Ovary (tissue), 9 donors: ENCODE data around the gene FTH1. TPM values are rescaled to one million over a fixed set of nuclear protein-coding genes. Genes with fewer than 3 reads are reported as not detected.

Source experiments
- DNase-seq, 5 donors: peaks; one replicate each; pipeline ENCODE4 v3.0.0-alpha.2; 2019 to 2020
- H3K27ac ChIP-seq, 2 donors: fragments of 200-600 bp; one replicate each; pipeline versions ENCODE4 v1.5.1 to v1.8.0; 2019 to 2022
- H3K27me3 ChIP-seq: fragments of 200-600 bp; one replicate; pipeline ENCODE4 v1.8.0; 2022
- H3K36me3 ChIP-seq: fragments of 200-600 bp; sonication (generic); one replicate; pipeline ENCODE4 v1.5.1; 2019
- H3K4me1 ChIP-seq: one replicate; pipeline ENCODE4 v1.8.1; 2013; ENCODE audit warnings: mild to moderate bottlenecking, moderate library complexity; ENCODE audit not compliant: insufficient read depth
- H3K4me3 ChIP-seq: fragments of 200-600 bp; sonication (generic); one replicate; pipeline ENCODE4 v1.5.1; 2017
- H3K9me3 ChIP-seq, 2 donors: fragments of 200-600 bp in 1 of 2; sonication (generic) in 1 of 2; one replicate each; pipeline versions ENCODE4 v1.5.1 to v1.8.1; 2013 to 2019; ENCODE audit warnings: mild to moderate bottlenecking in 1 of 2, moderate library complexity in 1 of 2
- CTCF ChIP-seq, 3 donors: fragments of 450-650 bp in 2 of 3; fragments of 200-600 bp in 1 of 3; IDR thresholded peaks; one replicate each; pipeline versions ENCODE4 v1.5.1 to v1.8.0; 2016 to 2022; ENCODE audit warnings: antibody characterized with exemption in 3 of 3, mild to moderate bottlenecking in 1 of 3
- EP300 ChIP-seq: sonication (generic); formaldehyde crosslinking; IDR thresholded peaks from one replicate; pipeline ENCODE4 v1.6.1; 2017; ENCODE audit warnings: antibody characterized with exemption
- POLR2A ChIP-seq: fragments of 450-650 bp; IDR thresholded peaks from one replicate; pipeline ENCODE4 v1.6.1; 2017; ENCODE audit warnings: antibody characterized with exemption, mild to moderate bottlenecking, moderate library complexity
- WGBS, 3 donors: extraction: QIAGEN DNeasy Blood & Tissue Kit in 1 of 3; methylation state at CpG; one replicate each; pipeline versions ENCODE4 v1.1.5 to v1.1.7; 2013 to 2017; 5-methylcytosine and 5-hydroxymethylcytosine counted together
- intact Hi-C, 4 donors: fragments of 100-400 bp; cut with DNase I; formaldehyde crosslinking; loops; one replicate each; pipeline versions ENCODE4 v1.11.0 to v1.15.1; 2022 to 2023
- polyA plus RNA-seq, 2 donors: library from polyadenylated mRNA; stranded (reverse); fragments of 200-250 nt in 1 of 2; fragments of 350-450 nt in 1 of 2; fragmentation: Illumina TruSeq in 1 of 2; extraction: RNeasy Lipid Tissue Mini Kit (QIAGEN cat#74804) in 1 of 2; gene quantifications; one replicate each; pipeline ENCODE4 v1.2.3, GENCODE V29; 2013 to 2014
- total RNA-seq, 7 donors: library from RNA; depleted of rRNA in 2 of 7; stranded (reverse); fragments of >200 nt in 2 of 7; fragmentation: NEBNext Ultra II Directional in 3 of 7; extraction: Animal tissue kit (Norgen Biotek cat#: 25700) in 3 of 7; gene quantifications; one replicate each; pipeline versions ENCODE4 v1.1.0 to v1.2.4, GENCODE V29; 2016 to 2023
- donor health status: DM: no; HTN: no; CAD: no; lungs with moderate emphysema.
- donor health status: DM: no; HTN: no; CAD: no.
- donor health status: Bipolar disorder and iron deficiency.
- donor health status: DM: yes; HTN: yes; CAD: no.
- donor health status: DM: no; HTN: no; CAD: no.
- donor health status: DM: yes; HTN: yes; CAD: no.

The FTH1 gene
- total and polyA plus RNA-seq, 9 donors, result 1,118 to 5,649 (median 2,155) TPM

- 59 to 69% (median 60%) methylated on average over 3 of the region's 3 CpGs for WGBS, 3 donors
- TF ChIP-seq POLR2A (no peak), CTCF (IDR thresholded peaks at IDR 0.05) (no peak), EP300 (no peak)
- intact Hi-C loops, result loop anchor here in 3 of 4 donors (5.0 to 10.0 kb wide), 2 partner anchors 124 to 126 kb away; no protein-coding TSS in a partner anchor
- Histone ChIP-seq H3K9me3 (no peaks in the 10 kb centered on the region), H3K4me3 (no peak overlapping the region), H3K27me3 (no peaks in the 10 kb centered on the region), H3K4me1 (peaks cover 9% of the 10 kb centered on the region), H3K27ac (no peak overlapping the region), H3K36me3 (no peaks in the 10 kb centered on the region)
- peak in 2 of 5 donors; percentile 7 to 10 for DNase-seq
Measured at GRCh38 chr11:61958590-61958989, 8.8 kb downstream of the FTH1 start.

- H3K27ac ChIP-seq, result no peak overlapping the region
- H3K9me3 ChIP-seq, result no peaks in the 10 kb centered on the region
- H3K36me3 ChIP-seq, result no peaks in the 10 kb centered on the region
- intact Hi-C loops, result loop anchor here in 3 of 4 donors (5.0 to 10.0 kb wide), 2 partner anchors 125 to 128 kb away; no protein-coding TSS in a partner anchor
- no peaks in the 10 kb centered on the region for H3K27me3 ChIP-seq
- peak in 3 of 5 donors; percentile 9 to 29 (median 15) for DNase-seq
- no peak overlapping the region for H3K4me3 ChIP-seq
- WGBS, 3 donors, result 83 to 88% (median 86%) methylated on average over 7 of the region's 7 CpGs
- peaks cover 9% of the 10 kb centered on the region for H3K4me1 ChIP-seq
- TF ChIP-seq POLR2A, result no peak
- TF ChIP-seq EP300, result no peak
- TF ChIP-seq CTCF (IDR thresholded peaks at IDR 0.05), result no peak
Measured at GRCh38 chr11:61957021-61957770, 10.2 kb downstream of the FTH1 start.

GRCh38 chr11:61956191-61957020 is 11.0 kb downstream of the FTH1 start:
- no peak for TF ChIP-seq EP300
- TF ChIP-seq CTCF (IDR thresholded peaks at IDR 0.05), result no peak
- no peak for TF ChIP-seq POLR2A
- intact Hi-C loops, result loop anchor here in 3 of 4 donors (5.0 to 10.0 kb wide), 2 partner anchors 126 to 128 kb away; no protein-coding TSS in a partner anchor
- peak in 2 of 5 donors; percentile 22 to 36 for DNase-seq
- H3K9me3 ChIP-seq, result no peaks in the 10 kb centered on the region
- H3K27ac ChIP-seq, result peak overlapping the region; percentile 35 to 75
- no peaks in the 10 kb centered on the region for H3K36me3 ChIP-seq
- 88 to 92% (median 88%) methylated on average over 20 of the region's 20 CpGs for WGBS, 3 donors
- H3K27me3 ChIP-seq, result no peaks in the 10 kb centered on the region
- peaks cover 5% of the 10 kb centered on the region for H3K4me1 ChIP-seq
- H3K4me3 ChIP-seq, result peak overlapping the region; percentile 47

GRCh38 chr11:61955422-61956135 is 11.9 kb downstream of the FTH1 start:
- TF ChIP-seq CTCF (IDR thresholded peaks at IDR 0.05), result peak in 1 of 3 donors; percentile 3
- peak; percentile 46 for TF ChIP-seq POLR2A
- no peak for TF ChIP-seq EP300
- 4 to 12% (median 7%) methylated on average over 30 to 56 of the region's 56 CpGs for WGBS, 3 donors
- Histone ChIP-seq H3K4me1 (peaks cover 3% of the 10 kb centered on the region), H3K4me3 (peak overlapping the region; percentile 47), H3K36me3 (no peaks in the 10 kb centered on the region), H3K27ac (peak overlapping the region; percentile 35 to 75), H3K9me3 (no peaks in the 10 kb centered on the region), H3K27me3 (no peaks in the 10 kb centered on the region)
- intact Hi-C loops, result loop anchor here in 3 of 4 donors (5.0 to 10.0 kb wide), 2 partner anchors 127 to 129 kb away; no protein-coding TSS in a partner anchor
- DNase-seq, result peak in 4 of 5 donors; percentile 62 to 69 (median 64)
